GM19238 (cell line): ENCODE measurements around the gene TAF6.

ENCODE experiments used
- DNase-seq: peaks from one replicate; pipeline ENCODE4 v3.0.0; 2011; ENCODE audit warnings: low spot score; ENCODE audit not compliant: insufficient read length

Gene TAF6

DNA sequence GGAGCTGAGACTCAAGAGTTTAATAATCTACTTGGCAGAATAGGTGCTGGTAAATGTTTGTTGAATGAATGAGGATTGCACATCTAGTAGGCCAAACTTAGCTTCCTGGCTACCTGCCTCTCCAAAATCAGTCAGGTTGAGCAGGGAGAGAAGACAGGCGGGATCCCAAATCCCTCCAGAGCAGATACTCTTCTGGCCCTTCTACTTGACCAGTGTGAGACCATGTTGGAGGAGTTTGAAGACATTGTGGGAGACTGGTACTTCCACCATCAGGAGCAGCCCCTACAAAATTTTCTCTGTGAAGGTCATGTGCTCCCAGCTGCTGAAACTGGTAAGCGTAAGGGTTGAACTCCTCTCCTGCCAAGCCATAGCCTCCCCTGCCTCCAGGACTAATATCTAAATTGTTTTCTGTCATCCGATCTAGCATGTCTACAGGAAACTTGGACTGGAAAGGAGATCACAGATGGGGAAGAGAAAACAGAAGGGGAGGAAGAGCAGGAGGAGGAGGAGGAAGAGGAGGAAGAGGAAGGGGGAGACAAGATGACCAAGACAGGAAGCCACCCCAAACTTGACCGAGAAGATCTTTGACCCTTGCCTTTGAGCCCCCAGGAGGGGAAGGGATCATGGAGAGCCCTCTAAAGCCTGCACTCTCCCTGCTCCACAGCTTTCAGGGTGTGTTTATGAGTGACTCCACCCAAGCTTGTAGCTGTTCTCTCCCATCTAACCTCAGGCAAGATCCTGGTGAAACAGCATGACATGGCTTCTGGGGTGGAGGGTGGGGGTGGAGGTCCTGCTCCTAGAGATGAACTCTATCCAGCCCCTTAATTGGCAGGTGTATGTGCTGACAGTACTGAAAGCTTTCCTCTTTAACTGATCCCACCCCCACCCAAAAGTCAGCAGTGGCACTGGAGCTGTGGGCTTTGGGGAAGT is 5.4 kb upstream of the TAF6 start:
- DNase-seq, result no peak

DNA sequence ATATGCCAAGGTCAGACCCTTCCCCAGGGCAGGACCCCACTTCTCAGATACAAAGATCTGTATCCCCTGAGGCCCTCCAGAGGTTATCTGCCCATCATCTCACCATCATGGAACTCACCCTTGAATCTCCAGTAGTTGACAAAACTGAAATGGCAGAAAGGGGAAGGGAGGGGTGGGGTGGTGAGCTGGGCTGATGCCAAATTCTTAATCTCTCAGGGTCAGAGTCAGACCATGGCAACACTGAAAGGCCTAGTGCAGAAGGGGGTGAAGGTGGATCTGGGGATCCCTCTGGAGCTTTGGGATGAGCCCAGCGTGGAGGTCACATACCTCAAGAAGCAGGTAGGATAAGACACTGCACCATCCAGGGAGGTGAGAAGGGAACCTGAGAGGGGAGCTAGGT is 3.4 kb upstream of the TAF6 start:
- no peak for DNase-seq

DNA sequence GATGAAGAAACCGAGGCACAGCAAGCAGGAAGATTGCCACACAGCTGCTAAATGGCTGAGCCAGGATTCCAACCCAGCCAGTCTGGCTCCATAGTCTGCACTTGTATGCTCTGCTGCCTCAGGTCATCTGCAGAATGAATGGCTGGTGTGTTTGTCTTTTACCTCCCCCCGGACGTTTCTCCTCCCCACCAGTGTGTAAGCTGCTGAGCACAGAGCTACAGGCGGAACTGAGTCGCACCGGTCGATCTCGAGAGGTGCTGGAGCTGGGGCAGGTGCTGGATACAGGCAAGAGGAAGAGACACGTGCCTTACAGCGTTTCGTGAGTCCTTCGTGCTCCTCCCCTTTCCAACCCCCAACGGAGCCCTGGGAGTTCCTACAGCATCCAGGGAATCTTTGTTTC is 2.9 kb upstream of the TAF6 start:
- no peak for DNase-seq

DNA sequence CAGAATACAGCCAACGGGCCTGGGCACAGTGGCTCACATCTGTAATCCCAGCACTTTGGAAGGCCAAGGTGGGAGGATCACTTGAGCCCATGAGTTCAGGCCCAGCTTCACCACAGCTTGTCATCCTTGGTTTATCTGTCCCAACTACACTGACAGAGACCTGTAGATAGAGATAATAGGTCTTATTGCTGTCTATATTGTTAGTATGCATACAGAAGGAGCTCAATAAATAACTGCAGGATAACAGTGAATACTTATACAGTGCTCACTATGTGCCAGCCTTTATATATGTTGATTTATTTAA is 1.5 kb upstream of the TAF6 start:
- DNase-seq, result no peak

DNA sequence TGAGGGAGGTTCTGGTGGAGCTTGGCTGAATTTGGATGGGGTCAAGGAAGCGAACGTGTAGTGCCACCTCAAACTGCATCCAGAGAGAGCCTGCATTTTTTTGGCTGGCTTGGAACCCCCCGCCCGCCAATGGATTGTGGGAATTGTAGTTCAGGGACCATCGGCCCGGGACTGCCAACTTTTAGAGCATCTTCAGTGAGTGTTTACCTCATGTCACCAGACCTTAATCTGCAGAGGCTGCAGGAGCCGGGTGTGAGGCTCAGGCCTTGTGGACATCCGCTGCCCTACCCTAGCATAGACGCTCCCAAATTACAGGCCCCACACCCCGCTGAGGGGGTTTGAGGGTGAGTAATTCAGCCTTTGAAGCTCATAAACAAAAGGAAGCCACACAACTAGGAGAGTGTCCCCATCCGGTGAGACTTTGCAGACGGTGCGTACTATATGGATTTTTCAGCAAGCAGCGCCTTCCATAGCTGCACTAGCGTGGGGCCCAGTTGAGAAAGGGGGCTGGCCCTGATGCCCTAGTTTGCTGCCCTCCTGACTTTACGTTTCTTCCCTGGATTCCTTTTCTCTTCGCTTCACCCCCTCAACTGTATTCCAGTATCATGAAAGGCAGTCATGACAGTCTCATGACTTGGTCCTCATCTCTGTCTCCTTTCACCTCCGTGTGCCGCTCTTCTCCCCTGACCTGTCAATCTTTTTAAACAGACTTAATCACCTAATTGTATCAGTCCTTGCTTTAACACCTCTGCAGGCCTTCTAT is 993 bp upstream of the TAF6 start:
- peak; percentile 62 for DNase-seq

DNA sequence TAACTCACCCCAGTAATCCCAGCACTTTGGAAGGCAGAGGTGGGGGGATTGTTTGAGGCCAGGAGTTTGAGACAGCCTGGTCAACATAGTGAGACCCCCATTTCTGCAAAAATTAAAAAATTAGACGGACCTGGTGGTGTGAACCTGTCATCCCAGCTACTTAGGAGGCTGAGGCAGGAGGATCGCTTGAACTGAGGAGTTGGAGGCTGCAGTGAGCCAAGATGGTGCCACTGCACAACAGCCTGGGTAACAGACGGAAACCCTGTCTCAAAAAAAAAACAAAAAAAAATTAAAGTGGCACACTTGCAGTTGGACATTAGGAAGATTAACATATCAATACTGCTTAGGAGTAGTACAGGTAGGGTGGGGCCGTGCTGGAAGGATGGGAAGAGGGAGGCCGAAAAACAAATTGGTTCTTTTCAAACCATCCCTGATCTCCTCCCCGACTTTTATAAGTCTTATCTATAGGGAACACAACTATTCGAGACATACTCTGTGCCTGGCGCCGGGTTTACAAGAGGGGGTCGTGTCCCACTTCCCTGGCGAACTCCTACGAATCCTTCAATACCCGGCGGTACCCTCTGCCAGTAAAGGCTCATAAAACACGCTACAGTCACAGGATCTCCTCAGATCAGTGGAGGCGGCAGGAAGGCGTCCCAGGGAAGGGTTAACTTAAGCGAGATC is 628 bp downstream of the TAF6 start:
- no peak for DNase-seq

DNA sequence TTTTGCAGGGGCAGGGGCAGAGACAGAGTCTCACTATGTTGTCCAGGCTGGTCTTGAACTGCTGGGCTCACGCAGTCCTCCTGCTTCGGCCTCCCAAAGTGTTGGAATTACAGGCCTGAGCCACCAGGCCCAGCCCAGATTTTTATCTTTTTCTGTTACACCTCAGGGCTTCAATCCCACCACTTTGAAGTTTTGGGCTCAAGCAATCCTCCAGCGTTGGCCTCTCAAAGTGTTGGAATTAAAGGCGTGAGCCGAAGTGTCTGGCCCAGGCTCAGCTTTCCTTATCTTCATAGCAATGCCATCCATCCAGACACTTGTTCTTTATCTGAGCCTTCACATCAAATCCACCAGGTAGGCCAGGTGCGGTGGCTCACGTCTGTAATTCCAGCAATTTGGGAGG is 4.1 kb downstream of the TAF6 start:
- DNase-seq, result no peak

DNA sequence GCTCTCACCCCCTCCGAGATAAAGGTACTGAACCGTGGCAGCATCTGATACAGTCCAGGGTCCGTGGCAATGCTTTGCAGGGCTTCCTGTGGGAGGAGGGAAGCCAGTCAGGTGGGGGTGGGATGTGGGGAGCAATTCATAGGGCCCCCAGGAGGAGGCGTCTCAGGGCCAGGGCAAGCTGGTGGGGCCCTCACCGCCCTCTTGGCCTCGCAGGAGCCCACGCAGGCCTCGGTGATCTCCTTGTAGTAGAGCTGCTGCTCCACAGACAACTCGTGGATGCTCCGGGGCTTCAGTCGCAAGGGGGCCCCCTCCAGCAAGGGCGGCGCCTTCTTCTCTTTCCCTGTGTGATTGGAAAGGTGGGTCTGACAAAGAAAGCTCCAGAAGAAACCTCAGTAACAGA is 7.2 kb downstream of the TAF6 start:
- no peak for DNase-seq

DNA sequence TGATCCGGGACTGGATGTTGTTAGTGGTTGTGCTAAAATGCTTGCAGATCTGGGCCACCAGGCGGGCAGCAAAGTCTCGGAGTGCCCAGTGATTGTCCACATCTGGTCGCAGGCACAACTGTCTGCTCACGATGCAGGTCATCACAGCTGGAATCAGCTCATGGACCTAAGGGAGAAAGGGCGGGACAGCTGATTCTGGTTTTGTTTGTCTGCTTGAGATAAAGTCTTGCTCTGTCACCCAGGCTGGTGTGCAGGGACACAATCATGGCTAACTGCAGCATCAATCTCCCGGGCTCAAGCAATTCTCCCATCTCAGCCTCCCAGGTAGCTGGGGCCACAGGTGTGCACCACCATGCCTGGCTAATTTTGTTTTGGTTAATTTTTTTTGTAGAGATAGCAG is 8.0 kb downstream of the TAF6 start:
- DNase-seq, result no peak

DNA sequence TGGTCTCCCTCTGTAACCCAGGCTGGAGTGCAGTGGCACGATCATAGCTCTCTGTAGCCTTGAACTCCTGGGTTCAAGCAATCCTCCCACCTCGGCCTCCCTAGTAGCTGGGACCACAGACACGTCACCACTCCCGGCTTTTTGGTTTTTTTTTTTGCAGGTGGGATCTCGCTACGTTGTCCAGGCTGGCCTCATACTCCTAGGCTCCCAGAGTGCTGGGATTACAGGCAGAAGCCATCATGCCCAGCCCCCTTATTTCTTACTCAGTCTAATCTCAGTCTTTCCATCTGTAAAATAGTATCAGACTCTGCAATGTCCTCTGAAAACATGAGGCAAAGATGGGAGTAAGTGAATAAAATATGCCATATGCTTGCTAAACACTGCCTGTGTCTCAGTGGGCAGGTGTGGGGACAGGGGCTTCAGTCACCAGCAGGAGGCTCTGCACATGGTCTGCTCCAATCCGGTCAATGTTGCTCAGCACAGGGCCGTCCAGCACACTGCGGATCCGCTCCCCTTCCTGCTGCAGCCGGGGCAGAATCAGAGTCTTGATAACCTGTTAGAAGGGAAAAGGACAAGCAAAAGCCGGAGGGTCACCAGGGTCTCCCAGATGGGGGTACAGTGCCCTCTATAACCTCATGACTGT is 9.5 kb downstream of the TAF6 start:
- DNase-seq, result no peak

DNA sequence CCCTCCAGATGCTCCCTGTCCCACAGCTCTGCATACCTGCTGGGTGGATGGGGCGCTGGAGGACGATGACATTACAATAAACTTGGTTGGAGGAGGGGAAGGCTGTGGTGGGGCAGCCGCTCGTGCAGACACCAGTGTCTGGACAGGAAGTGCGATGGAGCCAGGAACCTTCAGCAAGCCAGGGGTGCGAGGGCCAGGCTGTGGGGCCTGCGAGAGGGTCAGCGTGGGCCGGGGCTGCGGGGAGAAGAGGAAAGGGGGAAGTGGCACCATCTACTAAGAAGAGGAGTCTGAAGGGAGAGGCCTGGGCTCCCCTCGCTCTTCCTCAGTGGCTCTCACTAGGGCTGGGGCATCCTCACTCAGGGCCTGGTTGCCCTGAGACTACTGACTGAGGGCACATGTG is 11.3 kb downstream of the TAF6 start:
- no peak for DNase-seq

DNA sequence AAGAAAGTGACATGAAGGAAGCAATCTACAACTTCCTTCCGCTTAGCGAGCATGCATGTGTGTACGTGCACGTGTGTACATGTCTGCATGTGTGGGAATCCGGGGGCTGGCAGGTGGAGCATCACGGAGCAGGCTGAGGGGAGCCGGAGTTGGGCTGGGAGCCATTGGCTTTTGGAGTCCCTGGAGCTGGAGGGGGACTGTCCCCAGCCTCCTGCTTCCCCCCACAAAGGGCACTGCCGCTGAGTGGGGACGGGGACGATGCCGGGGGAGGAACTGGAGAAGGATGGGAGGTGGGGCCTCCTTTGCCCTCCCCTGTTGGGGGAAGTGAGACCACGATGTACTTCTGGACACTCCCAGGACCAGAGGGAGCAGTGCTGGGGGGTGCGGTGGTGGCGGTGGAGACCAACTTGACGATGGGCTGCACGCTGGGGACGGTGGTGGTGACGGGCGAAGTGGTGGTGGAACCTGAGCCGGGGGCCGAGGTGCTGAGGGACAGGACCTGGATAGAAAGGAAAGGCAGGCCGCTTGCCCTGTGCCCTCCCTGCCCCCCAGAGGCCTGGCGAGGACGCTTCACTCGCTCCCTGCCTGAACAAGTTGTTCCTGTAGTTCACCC is 11.9 kb downstream of the TAF6 start:
- DNase-seq, result no peak

DNA sequence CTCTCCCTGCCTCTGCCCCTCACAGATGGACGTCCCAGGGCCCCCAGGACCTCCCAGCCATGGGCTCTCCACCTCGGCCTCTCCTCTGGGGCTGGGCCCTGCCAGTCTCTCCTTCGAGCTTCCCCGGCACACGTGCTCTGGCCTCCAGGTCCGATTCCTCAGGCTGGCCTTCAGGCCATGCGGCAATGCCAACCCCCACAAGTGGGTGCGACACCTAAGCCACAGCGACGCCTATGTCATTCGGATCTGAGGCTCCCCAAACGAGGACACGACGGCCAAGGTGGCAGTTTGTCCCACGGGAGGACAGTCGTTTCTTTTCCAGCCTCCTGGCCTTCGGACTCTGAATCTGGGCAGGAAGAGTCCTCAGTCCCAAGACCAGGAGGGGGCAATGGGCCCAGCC is 12.5 kb downstream of the TAF6 start:
- no peak for DNase-seq

DNA sequence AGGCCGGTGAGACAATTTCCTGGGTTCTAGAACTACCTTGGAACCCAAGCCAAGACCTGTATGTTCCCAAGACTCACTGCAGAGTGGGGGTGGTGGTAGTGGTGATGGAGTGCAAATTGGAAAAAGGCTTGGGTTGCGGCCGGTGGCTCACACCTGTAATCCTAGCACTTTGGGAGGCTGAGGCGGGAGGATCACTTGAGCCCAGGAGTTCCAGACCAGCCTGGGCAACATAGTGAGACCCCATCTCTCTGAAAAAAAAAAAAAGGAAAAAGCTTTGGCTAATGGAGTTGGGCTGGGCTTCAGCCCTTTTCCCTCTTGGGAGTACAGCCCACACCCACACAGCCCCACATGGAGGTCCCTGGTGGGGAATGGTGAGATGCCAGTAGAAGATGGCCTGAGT is 13.6 kb downstream of the TAF6 start:
- DNase-seq, result no peak

DNA sequence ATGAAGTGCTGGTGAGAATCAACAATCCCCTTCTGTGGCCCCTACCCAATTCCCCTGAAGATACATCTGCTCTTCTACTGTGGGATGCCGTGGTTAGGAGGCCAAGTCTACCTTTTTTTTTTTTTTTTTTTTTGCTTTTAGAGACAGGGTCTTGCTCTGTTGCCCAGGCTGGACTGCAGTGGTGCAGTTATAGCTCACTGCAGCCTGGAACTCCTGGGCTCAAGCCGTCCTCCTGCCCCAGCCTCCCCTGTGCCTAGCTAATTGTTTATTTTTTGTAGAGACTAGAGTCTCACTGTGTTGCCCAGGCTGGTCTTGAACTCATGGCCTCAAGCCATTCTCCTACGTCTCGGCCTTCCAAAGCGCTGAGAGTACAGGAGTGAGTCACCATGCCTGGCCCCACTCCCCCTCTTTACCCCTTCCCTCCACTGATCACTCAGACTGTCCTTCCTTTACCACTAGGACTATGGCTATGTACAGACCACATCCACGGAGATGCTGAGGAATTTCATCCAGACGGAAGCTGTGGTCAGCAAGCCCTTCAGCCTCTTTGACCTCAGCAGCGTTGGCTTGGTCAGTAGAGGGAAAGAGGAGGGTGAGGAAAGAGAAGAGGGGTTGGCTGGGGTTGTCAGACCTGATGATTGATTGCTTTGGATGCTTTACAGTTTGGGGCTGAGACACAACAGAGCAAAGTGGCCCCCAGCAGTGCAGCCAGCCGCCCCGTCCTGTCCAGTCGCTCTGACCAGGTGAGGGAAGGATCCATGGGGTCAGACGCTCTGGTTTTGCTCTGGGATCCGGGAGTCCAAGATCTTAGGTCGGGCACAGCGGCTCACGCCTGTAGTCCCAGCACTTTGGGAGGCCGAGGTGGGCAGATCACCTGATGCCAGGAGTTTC is 16.0 kb downstream of the TAF6 start:
- no peak for DNase-seq

DNA sequence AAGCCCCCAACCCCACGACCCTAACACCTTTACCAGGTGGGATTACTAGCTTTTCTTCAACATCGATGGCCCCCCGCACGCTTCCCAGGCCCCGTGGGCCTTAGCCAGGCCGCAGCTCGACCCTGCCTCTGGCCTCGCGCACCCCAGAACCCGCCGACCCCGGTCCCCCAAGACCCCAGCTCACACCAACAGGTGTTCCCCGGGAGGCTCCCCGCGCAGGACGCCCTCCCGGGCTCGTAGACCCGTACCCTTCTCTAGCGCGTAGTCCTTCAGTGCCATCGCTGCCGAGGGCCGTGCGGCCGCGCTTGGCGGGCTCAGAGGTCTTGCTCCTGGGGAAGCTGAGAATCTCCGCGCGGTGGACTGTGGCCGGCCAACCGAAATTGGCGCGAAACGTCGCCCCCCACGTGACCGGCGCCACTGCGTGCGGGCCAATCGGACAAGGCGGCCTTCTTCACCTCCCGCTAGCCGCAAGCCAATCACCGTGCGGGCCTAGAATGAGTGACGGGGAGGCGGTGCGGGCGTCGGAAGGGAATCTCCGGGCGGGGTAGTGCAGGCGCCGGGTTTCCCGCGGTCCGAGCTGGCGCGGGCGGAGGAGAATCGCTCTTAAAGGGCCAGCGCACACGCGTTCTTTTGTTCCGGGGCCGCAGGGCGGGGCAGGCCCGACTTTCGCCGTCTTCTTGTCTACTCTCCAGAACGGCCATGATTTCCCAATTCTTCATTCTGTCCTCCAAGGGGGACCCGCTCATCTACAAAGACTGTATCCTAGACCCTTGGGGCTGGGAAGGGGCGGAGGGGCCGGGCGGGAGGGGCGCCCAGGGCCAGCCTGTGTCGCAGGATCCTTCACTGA is 17.9 kb downstream of the TAF6 start, which contains the start of the genes AP4M1 and MCM7:
TSS of gene AP4M1 (plus strand) at position 628 of the 847 bp plus-strand sequence. CDS start at position 700, 72 bp downstream.
TSS of gene MCM7 (minus strand) at position 382 of the 847 bp plus-strand sequence. CDS start at position 279, 103 bp downstream.
- DNase-seq, result peak; percentile 96

DNA sequence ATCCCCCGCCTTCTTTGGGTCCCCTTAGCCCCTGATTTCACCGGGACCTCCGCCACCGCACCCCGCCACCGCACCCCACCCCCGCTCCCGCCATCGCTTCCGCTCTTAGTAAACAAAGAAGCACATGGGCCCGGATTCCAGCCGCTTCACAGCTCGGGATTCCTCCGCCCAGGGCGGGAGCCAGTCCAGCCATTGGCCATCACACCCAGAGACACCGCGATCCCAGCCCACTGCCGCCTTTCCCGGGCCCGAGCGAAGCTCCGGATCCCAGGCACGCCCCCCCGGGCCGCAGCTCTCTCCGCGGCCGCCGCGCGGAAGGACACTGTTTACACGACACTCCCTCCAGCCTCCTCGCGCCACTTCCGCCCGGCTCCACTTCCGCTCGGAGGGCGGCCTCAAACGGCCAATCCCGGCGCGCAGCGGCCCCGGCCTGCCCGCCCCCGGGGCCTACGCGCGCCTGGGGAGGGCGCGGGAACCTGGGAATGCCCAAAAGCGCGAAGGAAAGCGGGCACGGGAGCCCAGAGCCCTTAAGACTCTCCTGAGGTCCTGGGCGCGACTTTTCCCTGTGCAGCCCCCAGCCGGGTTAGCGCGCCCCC is 18.6 kb downstream of the TAF6 start:
- peak; percentile 94 for DNase-seq

DNA sequence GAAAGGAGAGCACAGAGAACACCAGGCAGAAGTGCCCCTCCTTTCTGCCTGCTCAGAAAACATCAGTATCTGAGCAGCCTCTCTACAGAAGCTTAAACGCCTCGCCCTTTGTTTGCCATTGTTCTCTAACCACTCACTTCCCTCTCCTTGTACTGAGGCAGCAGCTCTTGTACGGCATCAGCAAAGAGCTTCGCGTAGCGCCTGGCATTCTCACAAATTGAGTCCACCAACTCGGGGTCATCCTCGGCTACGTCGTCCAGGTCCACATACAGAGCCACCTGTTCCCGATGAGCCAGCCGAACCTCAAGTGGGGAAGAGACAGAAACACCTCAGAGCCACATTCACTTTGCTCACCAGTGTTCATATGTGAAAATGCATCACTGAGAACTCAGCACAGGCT is 19.7 kb downstream of the TAF6 start:
- no peak for DNase-seq

DNA sequence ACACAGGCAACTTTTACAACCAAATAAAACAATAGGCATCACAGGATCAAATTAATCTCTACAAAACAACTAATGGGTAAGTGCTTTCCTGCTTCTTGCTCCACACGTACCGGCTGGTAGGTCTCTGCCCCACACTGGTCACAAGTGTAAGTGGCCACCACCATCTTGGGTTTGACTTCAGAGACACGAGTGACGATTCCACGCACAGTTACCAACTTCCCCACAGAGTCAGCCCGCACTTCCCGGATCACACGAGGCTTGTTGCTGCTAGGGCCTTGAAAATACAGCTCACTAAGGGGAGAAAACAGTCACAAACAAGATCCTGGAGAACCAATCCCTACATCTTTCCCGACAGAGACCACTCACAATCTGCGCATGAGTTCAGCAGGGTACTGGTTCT is 20.2 kb downstream of the TAF6 start:
- DNase-seq, result no peak
